Measurements from ENCODE around the gene LPP. TPM values are rescaled to one million over a fixed set of nuclear protein-coding genes. Genes with fewer than 3 reads are reported as not detected.

The LPP gene
- total and polyA plus RNA-seq, 10 of the 15 experiments (the other 5 are each of a cell fraction or from before 2014, with no cell fraction given) = under 0.01 to 0.62 (median 0.03) TPM

- TF ChIP-seq LARP7 (IDR thresholded peaks at IDR 0.05) (no peak), MEF2B (IDR thresholded peaks at IDR 0.05; ENCODE audit: partially characterized antibody, poor library complexity, severe bottlenecking) (no peak), PML (IDR thresholded peaks at IDR 0.05; ENCODE audit: low read length) (no peak), ZNF592 (IDR thresholded peaks at IDR 0.05) (no peak), FOXK2 (IDR thresholded peaks at IDR 0.05) (no peak), ZNF622 (IDR thresholded peaks at IDR 0.05) (no peak), KDM1A (IDR thresholded peaks at IDR 0.05; ENCODE audit: borderline replicate concordance) (no peak)
These were observed 552.6 kb downstream of the LPP start (continued) for GRCh38 chr3:188706599-188706998.

GRCh38 chr3:188707381-188708288 lies 553.7 kb downstream of the LPP start:
- ChIA-PET POLR2A (no interaction called here), RAD21 (ENCODE audit: unreplicated experiment) (no interaction called here), CTCF (no interaction called here), SMC1A (ENCODE audit: uncharacterized antibody, unreplicated experiment) (interaction anchor here (0.5 to 1.7 kb wide), 2 partner anchors 272 to 967 kb away, joined by 3 to 6 read pairs; no protein-coding TSS in a partner anchor)
- no peaks in the 10 kb centered on the region for H3K4me1 ChIP-seq (ENCODE audit: control insufficient read depth, insufficient read depth, low read length)
- H3K27me3 ChIP-seq (replicated peaks in 1 of 2; ENCODE audit: control insufficient read depth in 2 of 2, insufficient read depth in 2 of 2, low read length in 1 of 2) = peaks cover 0 to 3% of the 10 kb centered on the region in 2 experiments; a peak in 1 of 4 replicates
- H3K9ac ChIP-seq (ENCODE audit: control insufficient read depth, insufficient read depth, low read length) = no peak overlapping the region
- H2AFZ ChIP-seq (ENCODE audit: control insufficient read depth, low read depth, low read length) = no peak overlapping the region
- no TSS peak for BruUV-seq (replicated peaks)
- DNase-seq (ENCODE audit: low read depth, low spot score) = no peak
- 44% methylated on average over 12 of the region's 12 CpGs for WGBS (ENCODE audit: insufficient coverage, insufficient replicate concordance, low lambda C conversion rate, missing lambda C conversion rate)
- H3K79me2 ChIP-seq (ENCODE audit: control insufficient read depth, insufficient read depth, low read length) = no peaks in the 10 kb centered on the region
- no peak overlapping the region for H3K27ac ChIP-seq (ENCODE audit: control insufficient read depth, insufficient read depth)
- intact Hi-C loops (cut with micrococcal nuclease; ENCODE audit: unreplicated experiment) (no loop called here), in situ Hi-C loops (cut with MboI) (no loop called here)
- H4K20me1 ChIP-seq (ENCODE audit: control insufficient read depth, insufficient read depth) = no peaks in the 10 kb centered on the region
- ATAC-seq = no peak
- no peaks in the 10 kb centered on the region for H3K9me3 ChIP-seq (replicated peaks; ENCODE audit: control insufficient read depth, insufficient read depth, low read length)
- H3K4me2 ChIP-seq (ENCODE audit: control insufficient read depth, insufficient read depth) = no peak overlapping the region
- H3K4me3 ChIP-seq = no peak overlapping the region
- FAIRE-seq = no peak
- H3K36me3 ChIP-seq (ENCODE audit: control insufficient read depth in 2 of 2, insufficient read depth in 2 of 2, low read length in 1 of 2) = no peaks in the 10 kb centered on the region
- TF ChIP-seq RCOR1 (conservative IDR thresholded peaks at IDR 0.05; ENCODE audit: low read depth, low read length) = no peak
- no peak for TF ChIP-seq PAX5 (IDR thresholded peaks at IDR 0.05; ENCODE audit: borderline replicate concordance, low read depth, low read length)
- TF ChIP-seq ATF7 (IDR thresholded peaks at IDR 0.05; ENCODE audit: low read depth) = no peak
- TF ChIP-seq MYB (IDR thresholded peaks at IDR 0.05; ENCODE audit: borderline replicate concordance, low read depth, low read length) = no peak
- TF ChIP-seq NR2F1 (conservative IDR thresholded peaks at IDR 0.05) = no peak
- TF ChIP-seq EZH2 (IDR thresholded peaks at IDR 0.05; ENCODE audit: borderline replicate concordance, control insufficient read depth, low read depth, low read length) = no peak
- no peak for TF ChIP-seq WRNIP1 (IDR thresholded peaks at IDR 0.05; ENCODE audit: borderline replicate concordance, low read depth, low read length)
- no peak for TF ChIP-seq PML (IDR thresholded peaks at IDR 0.05; ENCODE audit: low read length)
- no peak for TF ChIP-seq NKRF (conservative IDR thresholded peaks at IDR 0.05)
- no peak for TF ChIP-seq MTA2 (IDR thresholded peaks at IDR 0.05; ENCODE audit: low read depth)
- no peak for TF ChIP-seq ZSCAN29 (IDR thresholded peaks at IDR 0.05)
- no peak for TF ChIP-seq CREB1 (IDR thresholded peaks at IDR 0.05; ENCODE audit: low read depth)
- TF ChIP-seq KDM1A (IDR thresholded peaks at IDR 0.05; ENCODE audit: borderline replicate concordance) = no peak

Measured in GM12878 (cell line).